GM10248 (cell line): ENCODE data around the gene ZNF33A.
A peak's percentile ranks its signal among the peaks of the same experiment; 100 is the strongest.

Experiments used
- CTCF ChIA-PET: fragments of 300-600 bp; sonication (Branson Sonifier 250); formaldehyde crosslinking; extraction: SDS; loops from one replicate; lab custom pipeline; 2021; ENCODE audit warnings: antibody characterized with exemption; lab: Yijun Ruan, JAX
- POLR2A ChIA-PET: fragments of 350-650 bp; sonication (Branson Sonifier 250); formaldehyde crosslinking; extraction: SDS; loops from one replicate; lab custom pipeline; 2020; ENCODE audit warnings: antibody characterized with exemption; lab: Yijun Ruan, JAX
- DNase-seq: peaks from one replicate; pipeline ENCODE4 v3.0.0; 2012; ENCODE audit errors: extremely low spot score
- TF ChIP-seq, protein P1 (sequence below): IDR thresholded peaks from 2 replicates; pipeline ENCODE4 v1.5.1; 2012; ENCODE audit warnings: mild to moderate bottlenecking, low read depth; ENCODE audit errors: extremely low read depth, missing control alignments, control extremely low read depth

ZNF33A gene

DNA sequence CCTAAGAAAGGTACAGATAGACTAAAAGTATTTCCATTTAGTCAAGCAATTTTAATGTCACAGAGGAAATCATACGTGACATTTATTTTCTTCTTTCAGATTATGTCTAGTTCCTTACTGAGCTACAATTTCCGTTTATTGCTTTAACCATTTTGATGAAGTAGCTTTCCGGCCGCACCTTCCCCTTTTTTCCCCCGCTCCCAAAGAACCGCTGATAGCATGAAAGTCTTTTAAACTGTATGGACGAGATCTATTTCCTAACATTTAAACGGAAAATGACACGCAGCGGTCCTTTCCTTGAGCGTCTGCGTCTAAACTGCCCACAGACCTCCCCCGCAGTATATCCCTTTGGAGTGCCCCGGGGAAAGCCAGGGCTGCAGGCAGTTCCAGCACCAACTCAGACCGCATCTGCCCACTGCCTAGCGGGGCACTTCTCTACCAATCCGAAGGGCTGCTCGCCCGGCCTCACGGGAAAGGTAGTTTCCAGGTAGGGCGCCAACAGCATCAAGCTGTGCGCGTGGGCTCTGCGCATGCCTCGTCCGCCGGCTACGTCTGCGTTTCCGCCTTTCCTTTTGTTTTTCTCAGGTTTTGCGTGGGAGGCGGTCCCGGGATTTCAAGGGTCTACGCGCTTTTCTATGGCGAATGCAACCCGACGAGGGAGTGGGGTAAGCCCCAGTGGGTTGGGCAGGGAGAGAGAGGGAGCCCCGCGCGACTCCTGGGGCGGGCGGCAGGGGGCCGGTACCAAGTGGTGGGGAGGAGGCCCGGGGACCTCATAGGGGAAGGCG lies at the start of gene ZNF33A:
Gene ZNF33A, plus strand, starts transcription at position 557 of the 785 bp plus-strand sequence. CDS start 1,667 bp downstream, outside the sequence.
- TF ChIP-seq, protein P1, sequence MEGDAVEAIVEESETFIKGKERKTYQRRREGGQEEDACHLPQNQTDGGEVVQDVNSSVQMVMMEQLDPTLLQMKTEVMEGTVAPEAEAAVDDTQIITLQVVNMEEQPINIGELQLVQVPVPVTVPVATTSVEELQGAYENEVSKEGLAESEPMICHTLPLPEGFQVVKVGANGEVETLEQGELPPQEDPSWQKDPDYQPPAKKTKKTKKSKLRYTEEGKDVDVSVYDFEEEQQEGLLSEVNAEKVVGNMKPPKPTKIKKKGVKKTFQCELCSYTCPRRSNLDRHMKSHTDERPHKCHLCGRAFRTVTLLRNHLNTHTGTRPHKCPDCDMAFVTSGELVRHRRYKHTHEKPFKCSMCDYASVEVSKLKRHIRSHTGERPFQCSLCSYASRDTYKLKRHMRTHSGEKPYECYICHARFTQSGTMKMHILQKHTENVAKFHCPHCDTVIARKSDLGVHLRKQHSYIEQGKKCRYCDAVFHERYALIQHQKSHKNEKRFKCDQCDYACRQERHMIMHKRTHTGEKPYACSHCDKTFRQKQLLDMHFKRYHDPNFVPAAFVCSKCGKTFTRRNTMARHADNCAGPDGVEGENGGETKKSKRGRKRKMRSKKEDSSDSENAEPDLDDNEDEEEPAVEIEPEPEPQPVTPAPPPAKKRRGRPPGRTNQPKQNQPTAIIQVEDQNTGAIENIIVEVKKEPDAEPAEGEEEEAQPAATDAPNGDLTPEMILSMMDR, result no peak
- POLR2A ChIA-PET, result interaction anchor here (0.7 kb wide), 1 partner anchor 32 kb away, joined by 3 read pairs; no protein-coding TSS in a partner anchor
- CTCF ChIA-PET, result interaction anchor here (1.2 to 2.1 kb wide), 5 partner anchors 23 to 166 kb away, joined by 3 to 12 read pairs (median 5); partner anchors contain the start of gene ZNF25
- peak; percentile 86 for DNase-seq

DNA sequence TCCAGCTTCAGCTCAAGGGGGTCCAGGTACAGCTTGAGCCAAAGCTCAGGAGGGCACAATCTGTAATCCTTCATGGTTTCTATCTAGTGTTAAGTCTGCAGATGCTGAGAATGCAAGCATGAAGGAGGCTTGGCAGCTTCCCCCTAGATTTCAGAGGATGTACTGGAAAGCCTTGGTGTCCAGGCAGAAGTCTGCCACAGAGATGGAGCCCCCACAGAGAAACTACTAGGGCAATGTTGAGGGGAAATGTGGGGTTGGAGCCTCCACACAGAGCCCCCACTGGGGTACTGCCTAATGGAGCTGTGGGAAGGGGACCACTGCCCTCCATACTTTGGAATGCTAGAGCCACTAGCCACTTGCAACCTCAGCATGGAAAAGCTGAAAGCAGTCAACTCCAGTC lies 45.5 kb upstream of the ZNF33A start:
- CTCF ChIA-PET, result interaction anchor here (1.2 to 2.2 kb wide), 3 partner anchors 11 to 45 kb away, joined by 3 to 8 read pairs (median 4); partner anchors contain the start of gene ZNF33A

DNA sequence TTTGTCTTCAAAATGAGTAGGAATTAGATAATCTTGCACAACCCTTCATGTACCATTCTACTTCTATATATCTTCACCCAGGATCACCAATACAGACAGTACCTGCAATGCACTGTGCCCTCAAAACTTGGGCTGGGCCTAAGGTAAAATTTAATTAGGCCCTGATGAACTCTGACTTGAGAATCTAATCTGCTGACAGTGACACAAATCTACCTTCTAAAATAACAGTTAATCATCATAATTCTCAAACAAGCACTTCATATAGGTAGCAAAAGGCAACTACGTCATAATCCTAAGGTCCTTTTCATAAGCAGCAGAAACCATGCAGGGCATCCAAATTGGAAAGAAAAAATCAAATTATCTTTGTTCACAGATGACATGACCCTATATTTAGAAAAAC lies 38.1 kb upstream of the ZNF33A start:
- POLR2A ChIA-PET, result no interaction called here
- CTCF ChIA-PET, result no interaction called here
- TF ChIP-seq, protein P1, result no peak
- no peak for DNase-seq

More for the DNA sequence above, 45.5 kb upstream of the ZNF33A start:
- TF ChIP-seq, protein P1, result no peak
- POLR2A ChIA-PET, result no interaction called here
- no peak for DNase-seq

DNA sequence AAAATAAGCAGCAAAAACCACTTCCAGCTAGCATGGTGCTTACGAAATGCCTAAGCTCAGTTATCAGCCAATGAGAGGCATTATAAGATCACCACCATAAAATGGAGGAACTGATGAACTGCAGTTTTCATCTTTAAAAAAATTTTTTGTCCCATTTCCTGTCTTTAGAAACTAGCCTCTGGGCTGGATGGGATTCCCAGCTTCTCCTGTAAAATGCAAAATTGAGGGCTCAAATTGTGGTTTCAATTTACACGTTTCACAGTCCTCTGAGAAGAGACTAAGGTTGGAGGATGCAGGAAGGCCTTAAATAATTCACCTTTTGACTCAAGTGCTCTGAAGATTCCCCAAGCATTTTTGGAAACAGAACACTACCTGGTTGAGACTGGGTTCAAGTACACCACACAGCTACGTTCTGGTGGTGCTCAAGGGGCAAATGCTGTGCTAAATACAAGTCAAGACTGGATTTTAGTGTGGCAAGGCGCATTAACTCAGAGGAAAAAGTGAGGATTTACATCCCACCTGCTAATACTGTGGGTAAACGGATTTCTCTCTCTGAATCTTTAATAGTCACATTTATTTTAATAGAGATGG lies 35.0 kb upstream of the ZNF33A start:
- no peak for DNase-seq
- CTCF ChIA-PET, result interaction anchor here (0.9 to 1.6 kb wide), 8 partner anchors 8 to 127 kb away, joined by 3 to 8 read pairs (median 4); no protein-coding TSS in a partner anchor
- POLR2A ChIA-PET, result no interaction called here
- TF ChIP-seq, protein P1, result no peak

DNA sequence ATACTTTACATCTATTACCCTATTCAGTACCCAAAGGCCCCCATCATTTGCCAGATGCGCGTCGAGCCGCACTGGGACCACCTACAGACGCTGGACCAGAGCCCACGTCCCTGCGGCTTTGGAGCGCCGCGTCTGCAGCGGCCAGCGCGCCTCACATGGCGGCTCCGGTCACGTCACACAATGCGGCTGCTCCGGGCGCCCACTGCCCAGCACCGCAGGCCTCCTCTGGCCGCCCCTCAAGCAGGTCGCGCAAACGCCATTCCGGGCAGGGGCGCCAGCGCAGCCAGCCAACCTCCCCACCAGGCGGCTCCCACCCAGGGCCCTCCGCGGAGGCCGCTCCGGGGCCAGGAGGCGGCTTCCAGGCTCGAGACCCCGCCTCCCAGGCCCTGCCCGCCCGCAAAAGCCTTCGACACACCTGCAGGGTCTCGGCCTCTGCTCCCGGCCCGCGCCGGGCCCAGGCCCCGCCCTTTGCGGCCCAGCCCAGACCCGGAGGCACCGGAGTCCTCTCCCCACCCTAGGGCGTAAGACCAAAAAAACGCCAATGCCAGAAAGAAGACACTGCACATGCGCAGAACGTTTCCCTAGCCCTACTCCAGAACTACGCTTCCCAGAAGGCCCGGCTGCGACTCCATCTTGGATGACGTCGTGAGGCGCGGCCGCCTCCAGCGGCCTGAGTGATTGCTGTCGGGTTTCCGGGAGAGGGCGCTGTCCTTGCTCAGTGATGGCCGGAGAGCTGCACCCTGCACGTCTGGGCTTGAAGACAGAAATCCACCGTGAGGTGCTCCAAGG lies 34.2 kb upstream of the ZNF33A start, which contains the start of gene ZNF25:
Gene ZNF25, minus strand, starts transcription at position 557 of the 789 bp plus-strand sequence. CDS start 4,925 bp downstream, outside the sequence.
- CTCF ChIA-PET, result interaction anchor here (0.6 to 2.0 kb wide), 23 partner anchors 10 to 390 kb away, joined by 3 to 15 read pairs (median 4); partner anchors contain the start of genes ZNF33A and ZNF37A
- TF ChIP-seq, protein P1, result peak; percentile 86

More for the DNA sequence above, 34.2 kb upstream of the ZNF33A start, which contains the start of gene ZNF25:
- POLR2A ChIA-PET, result no interaction called here
- peak; percentile 97 for DNase-seq
